ENCODE data around the gene VSTM4. TPM values are rescaled to one million over a fixed set of nuclear protein-coding genes. Genes with fewer than 3 reads are reported as not detected.

Gene VSTM4
- polyA plus RNA-seq, 1 donor (not counting 4 experiments of a cell fraction or from before 2014, with no cell fraction given), result not detected

GRCh38 chr10:49158915-49159314 is 43.6 kb upstream of the VSTM4 start:
- TF ChIP-seq CTCF (optimal IDR thresholded peaks at IDR 0.05 in 1 of 3, IDR thresholded peaks at IDR 0.05 in 1 of 3, conservative IDR thresholded peaks at IDR 0.05 in 1 of 3; ENCODE audit: extremely low read depth in 1 of 3, insufficient read depth in 2 of 3, low read length in 3 of 3), result no peak
- TF ChIP-seq EZH2 (IDR thresholded peaks at IDR 0.05; ENCODE audit: low read length), result no peak
- DNase-seq (ENCODE audit: low read depth, low spot score), result no peak

GRCh38 chr10:49158404-49158803 is 43.1 kb upstream of the VSTM4 start:
- no peaks in the 10 kb centered on the region for H3K9me3 ChIP-seq (ENCODE audit: control insufficient read depth, low read depth, low read length)
- H3K79me2 ChIP-seq (ENCODE audit: control insufficient read depth, insufficient read depth, low read length), result no peaks in the 10 kb centered on the region
- H4K20me1 ChIP-seq (ENCODE audit: control insufficient read depth, extremely low read depth, insufficient read depth, low read length), result no peaks in the 10 kb centered on the region
- no peak overlapping the region for H3K27ac ChIP-seq (ENCODE audit: control insufficient read depth, insufficient read depth, low read length)
- no peaks in the 10 kb centered on the region for H3K9me1 ChIP-seq (ENCODE audit: control insufficient read depth, extremely low read depth, insufficient read depth, low read length)
- DNase-seq (ENCODE audit: low read depth, low spot score) (no peak), FAIRE-seq (no peak)
- no peak overlapping the region for H3K9ac ChIP-seq (ENCODE audit: control insufficient read depth, extremely low read depth, insufficient read depth, low read length)
- no peak for TF ChIP-seq EZH2 (IDR thresholded peaks at IDR 0.05; ENCODE audit: low read length)
- TF ChIP-seq CTCF (optimal IDR thresholded peaks at IDR 0.05 in 1 of 3, IDR thresholded peaks at IDR 0.05 in 1 of 3, conservative IDR thresholded peaks at IDR 0.05 in 1 of 3; ENCODE audit: extremely low read depth in 1 of 3, insufficient read depth in 2 of 3, low read length in 3 of 3), result no peak
- H3K4me3 ChIP-seq (ENCODE audit: control insufficient read depth in 2 of 3, extremely low read depth in 1 of 3, insufficient read depth in 2 of 3, low read depth in 1 of 3, low read length in 3 of 3), result no peak overlapping the region
- H2AFZ ChIP-seq (ENCODE audit: control insufficient read depth, low read length), result no peak overlapping the region
- H3K27me3 ChIP-seq (ENCODE audit: control insufficient read depth, extremely low read depth, insufficient read depth, low read length), result no peaks in the 10 kb centered on the region
- dilution Hi-C loops (cut with MboI; ENCODE audit: extremely low pct_ligation_motif_present, low sequenced_read_pairs), result no loop called here
- H3K4me1 ChIP-seq (ENCODE audit: control insufficient read depth, extremely low read depth, insufficient read depth, low read length), result no peaks in the 10 kb centered on the region
- no peak overlapping the region for H3K4me2 ChIP-seq (ENCODE audit: control insufficient read depth, extremely low read depth, insufficient read depth, low read depth, low read length)
- H3K36me3 ChIP-seq (ENCODE audit: control insufficient read depth in 2 of 2, extremely low read depth in 1 of 2, insufficient read depth in 2 of 2, low read length in 2 of 2), result no peaks in the 10 kb centered on the region

More at GRCh38 chr10:49158915-49159314, 43.6 kb upstream of the VSTM4 start:
- Histone ChIP-seq H3K79me2 (ENCODE audit: control insufficient read depth, insufficient read depth, low read length) (no peaks in the 10 kb centered on the region), H3K9me1 (ENCODE audit: control insufficient read depth, extremely low read depth, insufficient read depth, low read length) (no peaks in the 10 kb centered on the region), H2AFZ (ENCODE audit: control insufficient read depth, low read length) (no peak overlapping the region), H3K27me3 (ENCODE audit: control insufficient read depth, extremely low read depth, insufficient read depth, low read length) (no peaks in the 10 kb centered on the region), H3K4me1 (ENCODE audit: control insufficient read depth, extremely low read depth, insufficient read depth, low read length) (no peaks in the 10 kb centered on the region), H3K27ac (ENCODE audit: control insufficient read depth, insufficient read depth, low read length) (no peak overlapping the region), H3K9me3 (ENCODE audit: control insufficient read depth, low read depth, low read length) (no peaks in the 10 kb centered on the region), H3K36me3 (ENCODE audit: control insufficient read depth in 2 of 2, extremely low read depth in 1 of 2, insufficient read depth in 2 of 2, low read length in 2 of 2) (no peaks in the 10 kb centered on the region), H3K4me2 (ENCODE audit: control insufficient read depth, extremely low read depth, insufficient read depth, low read depth, low read length) (no peak overlapping the region), H4K20me1 (ENCODE audit: control insufficient read depth, extremely low read depth, insufficient read depth, low read length) (no peaks in the 10 kb centered on the region), H3K4me3 (ENCODE audit: control insufficient read depth in 2 of 3, extremely low read depth in 1 of 3, insufficient read depth in 2 of 3, low read depth in 1 of 3, low read length in 3 of 3) (no peak overlapping the region), H3K9ac (ENCODE audit: control insufficient read depth, extremely low read depth, insufficient read depth, low read length) (no peak overlapping the region)
- FAIRE-seq, result no peak
- dilution Hi-C loops (cut with MboI; ENCODE audit: extremely low pct_ligation_motif_present, low sequenced_read_pairs), result no loop called here
